GM12878 (cell line): ENCODE data around the gene PSMB8. TPM values are rescaled to one million over a fixed set of nuclear protein-coding genes. Genes with fewer than 3 reads are reported as not detected.

Experiments
- ASH2L ChIP-seq: fragments of 300-600, 200-600 bp; sonication (generic); IDR thresholded peaks from 2 replicates; pipeline ENCODE4 v1.6.1; 2017; ENCODE audit warnings: low read depth, mild to moderate bottlenecking, borderline replicate concordance
- BCL11A ChIP-seq: IDR thresholded peaks from 2 replicates; pipeline ENCODE4 v1.6.1; 2011; ENCODE audit warnings: low read depth, low read length
- BCLAF1 ChIP-seq: fragments of 450-650 bp; IDR thresholded peaks from 2 replicates; pipeline ENCODE4 v1.6.1; 2017; ENCODE audit warnings: antibody characterized with exemption, mild to moderate bottlenecking, moderate library complexity
- BHLHE40 ChIP-seq, 2 experiments: fragments of 450-650 bp in 1 of 2; IDR thresholded peaks; 2 replicates each; pipeline ENCODE4 v1.6.1; 2011 to 2017; ENCODE audit warnings: low read depth in 2 of 2, borderline replicate concordance in 1 of 2, improper control_type of control experiment in 1 of 2, low read length in 1 of 2, mild to moderate bottlenecking in 1 of 2
- CBX5 ChIP-seq: sonication (generic); IDR thresholded peaks from 2 replicates; pipeline ENCODE4 v1.6.1; 2016; ENCODE audit warnings: low read depth, moderate library complexity, mild to moderate bottlenecking, inconsistent platforms
- CHD1 ChIP-seq: IDR thresholded peaks from 2 replicates; pipeline ENCODE4 v1.6.1; 2012; ENCODE audit warnings: low read depth, low read length, improper control_type of control experiment
- CREB1 ChIP-seq: IDR thresholded peaks from 2 replicates; pipeline ENCODE4 v1.6.1; 2012; ENCODE audit warnings: low read depth, mild to moderate bottlenecking, inconsistent platforms
- E2F8 ChIP-seq: fragments of 450-650 bp; IDR thresholded peaks from 2 replicates; pipeline ENCODE4 v1.6.1; 2018; ENCODE audit warnings: mild to moderate bottlenecking, low read depth, moderate library complexity; ENCODE audit not compliant: partially characterized antibody
- GATAD2B ChIP-seq: fragments of 450-650 bp; conservative IDR thresholded peaks from 2 replicates; pipeline ENCODE4 v1.6.1; 2017; ENCODE audit warnings: low read depth, mild to moderate bottlenecking, moderate library complexity
- IRF4 ChIP-seq: IDR thresholded peaks from 2 replicates; pipeline ENCODE4 v1.6.1; 2011; ENCODE audit warnings: low read depth, low read length
- IRF5 ChIP-seq: fragments of 450-650 bp; IDR thresholded peaks from 2 replicates; pipeline ENCODE4 v1.6.1; 2017; ENCODE audit warnings: borderline replicate concordance
- LARP7 ChIP-seq: fragments of 450-650 bp; IDR thresholded peaks from 2 replicates; pipeline ENCODE4 v1.6.1; 2017; ENCODE audit warnings: mild to moderate bottlenecking
- MLLT1 ChIP-seq: fragments of 450-650 bp; IDR thresholded peaks from 2 replicates; pipeline ENCODE4 v1.6.1; 2016; ENCODE audit warnings: mild to moderate bottlenecking
- MXI1 ChIP-seq: fragments of 150-350 bp; IDR thresholded peaks from 2 replicates; pipeline ENCODE4 v1.6.1; 2011; ENCODE audit warnings: low read depth, mild to moderate bottlenecking, inconsistent platforms, low read length, improper control_type of control experiment
- PML ChIP-seq: IDR thresholded peaks from 2 replicates; pipeline ENCODE4 v1.6.1; 2012; ENCODE audit warnings: low read length, inconsistent platforms
- POLR2A ChIP-seq: IDR thresholded peaks from 2 replicates; pipeline ENCODE4 v1.6.1; 2011; ENCODE audit warnings: low read depth, mild to moderate bottlenecking, low read length
- SREBF2 ChIP-seq: IDR thresholded peaks from 2 replicates; pipeline ENCODE4 v1.6.1; 2012; ENCODE audit warnings: mild to moderate bottlenecking, low read length
- STAT1 ChIP-seq: fragments of 450-650 bp; conservative IDR thresholded peaks from 2 replicates; pipeline ENCODE4 v1.6.1; 2014; ENCODE audit warnings: antibody characterized with exemption, mild to moderate bottlenecking
- TARDBP ChIP-seq: IDR thresholded peaks from 2 replicates; pipeline ENCODE4 v1.6.1; 2016; ENCODE audit warnings: borderline replicate concordance
- TCF7 ChIP-seq: IDR thresholded peaks from 2 replicates; pipeline ENCODE4 v1.6.1; 2014; ENCODE audit warnings: antibody characterized with exemption, borderline replicate concordance
- USF2 ChIP-seq: IDR thresholded peaks from 2 replicates; pipeline ENCODE4 v1.6.1; 2011; ENCODE audit warnings: low read depth, low read length, improper control_type of control experiment, borderline replicate concordance
- ZNF274 ChIP-seq: IDR thresholded peaks from one replicate; pipeline ENCODE4 v1.8.0; 2011; ENCODE audit not compliant: insufficient read length, insufficient read depth
- ZNF384 ChIP-seq: IDR thresholded peaks from 2 replicates; pipeline ENCODE4 v1.6.1; 2012; ENCODE audit warnings: low read depth, mild to moderate bottlenecking, low read length, improper control_type of control experiment, borderline replicate concordance
- polyA plus RNA-seq, 11 experiments: library from polyadenylated mRNA; depleted of rRNA in 4 of 11; unstranded in 6 of 11; stranded (reverse) in 5 of 11; fragments of >200 nt; fragmentation: Nextera tagmentation in 4 of 11; fragmentation: Illumina TruSeq in 1 of 11; extraction: Ambion mirVana in 4 of 11; extraction: Trizol in 1 of 11; gene quantifications; 1 replicate in 1 of 11; 2 replicates in 10 of 11; pipeline versions ENCODE4 v1.2.1 to v1.2.3, GENCODE V29; 2011 to 2016; ENCODE audit warnings: inconsistent platforms in 2 of 11, missing spikeins in 2 of 11, low read depth in 1 of 11
- total RNA-seq, 4 experiments: library from RNA; depleted of rRNA in 3 of 4; stranded (reverse); fragments of >200 nt in 3 of 4; fragmentation: Illumina TruSeq in 1 of 4; extraction: Trizol in 1 of 4; gene quantifications; 2 replicates each; pipeline versions ENCODE4 v1.2.1 to v1.2.3, GENCODE V29; 2013 to 2021

Gene PSMB8
- total and polyA plus RNA-seq, 10 of the 15 experiments (the other 5 are each of a cell fraction or from before 2014, with no cell fraction given), result 304 to 557 (median 379) TPM

- no peak for TF ChIP-seq IRF5
- no peak for TF ChIP-seq CBX5
- peak; percentile 40; the same call in 1 of the 2 replicates for TF ChIP-seq POLR2A
- no peak for TF ChIP-seq MXI1
- TF ChIP-seq GATAD2B, result no peak
- TF ChIP-seq TCF7, result peak; percentile 68
- TF ChIP-seq SREBF2, result no peak
- no peak for TF ChIP-seq ASH2L
- 0 out of 2 replicates have a peak, but pooled peaks have one; percentile 4 for TF ChIP-seq BCL11A
- TF ChIP-seq TARDBP, result no peak
- TF ChIP-seq ZNF384, result no peak
- TF ChIP-seq ZNF274, result no peak
- no peak for TF ChIP-seq BHLHE40 (IDR thresholded peaks at IDR 0.05; ENCODE audit: borderline replicate concordance in 1 of 2, low read depth in 2 of 2, low read length in 1 of 2)
- no peak; the same call in 1 of the 2 replicates for TF ChIP-seq USF2
- no peak for TF ChIP-seq CHD1
- no peak for TF ChIP-seq BCLAF1
- TF ChIP-seq MLLT1, result no peak
- no peak for TF ChIP-seq CREB1
- TF ChIP-seq PML, result no peak
- no peak for TF ChIP-seq E2F8
- TF ChIP-seq STAT1, result no peak
- no peak for TF ChIP-seq LARP7
- TF ChIP-seq IRF4, result peak; percentile 48; the same call in 1 of the 2 replicates
These were observed 3.1 kb downstream of the PSMB8 start (continued) for GRCh38 chr6:32840604-32841246.
